Pulmonary artery endothelial cell (primary cell): ENCODE data around the gene ZNF566. TPM values are rescaled to one million over a fixed set of nuclear protein-coding genes. Genes with fewer than 3 reads are reported as not detected.
A peak's percentile ranks its signal among the peaks of the same experiment; 100 is the strongest.
"Not testable (repeated sequence)": the region's sequence is repeated elsewhere in the genome, so short reads cannot be mapped to it uniquely, and the experiment has no call there.

Source experiments
- DNase-seq: peaks from one replicate; pipeline ENCODE4 v3.0.0-alpha.2; 2011; ENCODE audit warnings: low read depth, low spot score
- total RNA-seq: library from RNA; depleted of rRNA; stranded (reverse); fragments of >200 nt; gene quantifications from 2 replicates; pipeline ENCODE4 v1.2.3, GENCODE V29; 2014

The ZNF566 gene
- 6.1 and 13.1 TPM in 2 replicates for total RNA-seq

DNA sequence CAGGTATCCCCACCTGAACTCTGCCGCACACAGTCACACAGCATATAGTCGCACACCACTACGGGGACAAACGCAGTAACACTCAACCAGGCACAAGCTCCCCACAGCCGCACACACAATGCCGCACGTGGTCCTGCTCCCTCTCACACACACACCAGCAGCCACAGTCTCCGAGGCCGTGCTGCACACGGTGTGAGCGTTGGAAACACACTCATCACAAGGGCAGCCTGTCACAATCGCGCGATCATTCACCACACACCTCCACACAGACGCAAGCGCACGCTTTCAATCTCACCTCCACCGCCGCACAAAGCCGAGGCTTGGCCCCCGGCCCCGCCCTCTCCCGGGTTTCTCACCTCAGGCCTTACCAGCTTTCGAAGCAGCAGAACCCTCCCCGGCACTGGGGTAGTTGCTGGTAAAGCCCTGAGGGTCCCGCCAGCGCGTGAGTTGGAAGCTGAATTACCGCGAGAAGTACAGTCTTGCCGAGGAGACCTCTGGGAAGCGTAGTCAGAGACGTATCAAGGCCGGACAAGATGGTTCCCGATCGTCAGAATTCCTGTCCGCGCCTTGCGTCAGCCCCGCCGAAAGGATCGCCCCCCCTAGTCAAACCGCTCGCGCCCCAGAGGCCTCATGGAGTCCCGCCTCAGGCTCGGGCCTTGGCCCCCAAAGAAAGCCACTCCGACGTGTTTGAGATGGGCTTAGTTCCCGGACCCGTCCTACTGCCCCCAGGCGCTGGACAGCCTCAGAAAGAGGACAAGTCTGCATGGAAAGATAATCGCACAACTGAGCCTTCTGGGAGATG, at the start of gene ZNF566:
Gene ZNF566, minus strand, starts transcription at position 444 of the 802 bp plus-strand sequence. CDS start 13,004 bp downstream, outside the sequence.
- DNase-seq: peak; percentile 93

GRCh38 chr19:36528921-36529518, 39.7 kb upstream of the ZNF566 start:
- no peak for DNase-seq

DNA sequence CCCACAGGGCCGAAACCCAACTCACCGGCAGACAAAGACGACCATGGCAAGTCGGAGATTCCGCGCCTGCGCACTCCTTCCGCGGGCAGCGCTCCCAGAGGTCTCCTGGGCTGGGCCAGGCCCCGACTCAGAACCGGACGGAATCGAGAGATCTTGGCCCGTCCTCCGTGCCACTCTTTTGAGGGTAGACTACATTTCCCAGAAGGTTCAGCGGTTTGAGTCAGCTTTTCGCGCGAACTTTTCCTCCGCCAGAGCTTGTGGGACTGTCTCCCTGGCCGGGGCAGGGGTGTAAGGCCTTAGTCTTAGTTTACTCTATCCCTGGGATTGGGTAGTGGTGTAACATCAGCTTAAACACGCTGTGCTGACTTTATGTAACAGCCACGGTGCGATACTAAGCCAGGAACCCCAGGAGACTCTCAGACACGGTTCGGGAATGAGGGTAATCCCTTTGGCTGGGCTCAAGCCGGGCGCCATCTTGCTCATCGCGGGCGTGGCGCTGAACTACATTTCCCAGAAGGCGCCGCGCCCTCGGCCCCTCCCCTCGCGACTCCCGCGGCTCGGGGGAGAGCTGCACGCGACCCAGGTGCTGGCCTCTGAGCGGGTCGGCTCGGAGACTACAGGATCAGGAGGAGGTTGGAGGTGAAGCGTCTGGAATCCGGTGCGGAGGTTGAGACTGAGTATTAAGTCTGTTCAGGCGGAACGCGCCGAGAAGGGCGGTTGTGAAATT, 39.0 kb upstream of the ZNF566 start, which contains the start of gene ZNF260:
Gene ZNF260, minus strand, starts transcription at position 78 of the 727 bp plus-strand sequence. CDS start 13,033 bp downstream, outside the sequence.
- DNase-seq: peak; percentile 96

GRCh38 chr19:36527873-36528193, 38.5 kb upstream of the ZNF566 start:
- no peak for DNase-seq

- DNase-seq: no peak
Observed at GRCh38 chr19:36527341-36527740, 38.0 kb upstream of the ZNF566 start.

DNA sequence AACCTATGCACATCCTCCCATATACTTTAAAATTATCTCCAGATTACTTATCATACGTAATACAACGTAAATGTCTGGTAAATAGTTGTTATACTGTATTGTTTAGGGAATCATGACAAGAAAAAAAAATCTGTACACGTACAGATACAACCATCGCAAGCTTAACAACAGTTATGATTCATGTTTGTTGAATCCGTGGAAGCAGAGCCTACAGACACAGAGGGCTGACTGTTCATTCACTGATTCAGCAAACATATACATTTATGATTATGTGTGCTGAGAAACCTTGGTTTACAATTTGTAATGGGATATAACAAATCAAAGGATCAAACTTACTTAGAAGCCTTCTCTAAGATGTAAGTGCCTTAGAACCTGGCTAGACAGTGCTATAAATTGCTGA, 37.2 kb upstream of the ZNF566 start:
- no peak for DNase-seq

DNA sequence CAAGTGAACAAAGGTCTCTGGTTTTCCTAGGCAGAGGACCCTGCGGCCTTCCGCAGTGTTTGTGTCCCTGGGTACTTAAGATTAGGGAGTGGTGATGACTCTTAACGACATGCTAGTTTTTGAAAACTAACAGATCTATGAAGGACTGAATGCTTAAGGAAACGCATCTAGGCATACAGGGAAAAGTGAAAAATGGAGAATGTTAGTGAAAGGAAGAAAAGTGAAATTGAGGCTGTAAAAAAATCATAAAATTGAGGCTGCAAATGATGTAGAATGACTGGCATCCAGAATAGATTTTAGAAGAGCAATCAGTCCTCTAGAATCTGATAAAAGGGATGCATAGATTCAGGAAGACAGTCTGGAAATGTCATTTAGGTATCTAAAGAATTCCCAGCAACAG, 35.3 kb upstream of the ZNF566 start:
- no peak for DNase-seq

- no peak for DNase-seq
Observed at GRCh38 chr19:36514012-36514612, 24.8 kb upstream of the ZNF566 start.

GRCh38 chr19:36508325-36508724, 19.0 kb upstream of the ZNF566 start:
- DNase-seq: no peak

- no peak for DNase-seq
Observed at GRCh38 chr19:36501973-36502372, 12.6 kb upstream of the ZNF566 start.

DNA sequence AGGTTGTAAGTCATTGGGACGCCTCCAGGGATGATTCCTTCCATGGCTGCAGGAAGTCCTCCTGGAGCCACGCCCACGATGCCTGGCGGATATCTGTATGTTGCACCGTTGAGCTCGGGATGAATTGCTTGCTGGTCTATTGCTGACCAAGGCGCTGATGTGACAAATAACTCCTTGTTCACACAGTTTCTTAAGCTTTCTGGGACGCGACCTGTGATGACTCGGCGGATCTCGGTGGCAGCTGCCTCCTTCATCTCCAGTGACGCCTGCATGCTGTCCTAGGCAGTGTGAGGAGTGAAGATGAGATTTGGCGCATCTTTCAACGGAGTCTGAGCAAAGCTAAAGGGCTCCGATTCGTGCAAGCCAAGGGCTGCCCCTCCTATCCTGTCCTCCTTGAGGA, 7.6 kb upstream of the ZNF566 start:
- no peak for DNase-seq

- DNase-seq: peak; percentile 24
Observed at GRCh38 chr19:36492689-36493453, 3.5 kb upstream of the ZNF566 start.

GRCh38 chr19:36490846-36491245, 1.5 kb upstream of the ZNF566 start:
- not testable (repeated sequence) for DNase-seq

GRCh38 chr19:36489920-36490415, 607 bp upstream of the ZNF566 start:
- DNase-seq: peak; percentile 79

GRCh38 chr19:36488846-36489117, 579 bp downstream of the ZNF566 start:
- no peak for DNase-seq

DNA sequence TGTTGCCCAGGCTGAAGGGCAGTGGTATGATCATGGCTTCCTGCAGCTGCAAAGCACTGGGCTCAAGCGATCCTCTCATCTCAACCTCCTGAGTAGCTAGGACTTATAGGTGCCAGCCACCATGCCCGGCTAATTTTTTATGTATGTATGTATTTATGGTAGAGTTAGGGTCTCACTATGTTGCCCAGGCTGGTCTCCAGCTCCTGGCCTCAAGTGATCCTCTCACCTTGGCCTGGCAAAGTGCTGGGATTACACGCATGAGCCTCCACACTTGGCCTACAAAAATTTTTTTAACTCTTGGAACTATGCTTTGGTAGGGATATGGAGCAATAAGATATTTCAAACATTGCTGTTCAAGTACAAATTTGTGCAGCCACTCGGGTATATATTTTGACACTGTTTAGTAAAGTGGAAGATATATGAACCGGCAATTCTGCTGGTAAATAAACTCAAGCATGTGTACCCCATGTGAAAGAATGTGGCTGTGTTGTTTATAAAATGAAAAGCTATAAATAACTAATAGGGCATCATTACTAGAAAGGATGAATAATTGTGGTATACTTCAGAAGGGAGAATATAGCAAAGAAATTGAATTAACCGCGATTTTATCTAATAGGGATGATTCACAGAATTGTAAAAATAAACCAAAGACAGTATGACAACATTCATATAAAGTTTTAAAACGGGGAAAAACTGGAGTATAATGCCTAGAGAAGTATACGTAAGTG, 1.1 kb downstream of the ZNF566 start:
- no peak for DNase-seq

DNA sequence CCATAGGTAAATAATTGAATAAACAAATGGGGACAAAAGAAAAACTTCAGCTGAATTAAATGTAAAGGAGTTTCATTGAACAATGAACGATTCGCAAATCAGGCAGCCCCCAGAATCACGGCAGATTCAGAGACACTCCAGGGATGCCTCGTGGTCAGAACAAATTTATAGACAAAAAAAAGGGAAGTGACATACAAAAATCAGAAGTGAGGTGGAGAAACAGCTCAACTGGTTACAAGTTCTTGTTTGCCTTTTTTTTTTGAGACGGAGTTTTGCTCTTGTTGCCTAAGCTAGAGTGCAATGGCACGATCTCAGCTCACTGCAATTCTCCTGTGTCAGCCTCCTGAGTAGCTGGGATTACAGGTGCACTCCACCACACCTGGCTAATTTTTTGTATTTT, 5.7 kb downstream of the ZNF566 start:
- no peak for DNase-seq

DNA sequence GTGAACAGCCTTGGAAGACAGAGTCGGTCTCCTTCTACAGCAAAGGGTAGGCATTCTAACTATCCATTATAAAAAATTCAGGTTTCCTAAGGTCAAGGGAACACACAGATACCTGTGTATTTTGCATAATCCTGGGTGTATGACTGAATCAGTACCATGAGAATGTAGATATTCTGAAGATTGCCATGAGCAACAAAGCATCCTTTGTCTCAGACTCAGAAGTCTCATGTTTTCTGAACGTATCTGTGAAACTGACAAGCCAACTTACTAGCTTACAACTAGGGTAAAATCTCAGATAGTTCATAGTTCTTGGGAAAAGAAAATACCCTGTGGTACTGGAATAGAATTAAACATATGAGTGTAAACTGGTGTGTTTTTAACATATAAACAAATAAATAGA, 6.5 kb downstream of the ZNF566 start:
- no peak for DNase-seq

GRCh38 chr19:36460046-36460445, 29.3 kb downstream of the ZNF566 start:
- no peak for DNase-seq

- DNase-seq: no peak
Observed at GRCh38 chr19:36456831-36457230, 32.5 kb downstream of the ZNF566 start.
